Erythroblast (primary cell): ENCODE measurements around the gene CHST7.

Experiments used
- GATA1 ChIP-seq: IDR thresholded peaks from 2 replicates; pipeline ENCODE4 v1.6.1; 2011; ENCODE audit warnings: low read depth, mild to moderate bottlenecking, control low read depth, low read length, moderate library complexity
- POLR2A ChIP-seq: IDR thresholded peaks from 2 replicates; pipeline ENCODE4 v1.6.1; 2011; ENCODE audit warnings: mild to moderate bottlenecking, low read length

GRCh38 chrX:46636223-46636622 lies 62.7 kb downstream of the CHST7 start:
- TF ChIP-seq POLR2A, result no peak
- TF ChIP-seq GATA1, result no peak
